Cortex of kidney (tissue), 1 donor: ENCODE results near the gene OAS1.
"Not testable (repeated sequence)": the region's sequence is repeated elsewhere in the genome, so short reads cannot be mapped to it uniquely, and the experiment has no call there.

Source experiments
- DNase-seq: peaks from one replicate; lab custom pipeline; 2025; lab: John Stamatoyannopoulos, UW

The OAS1 gene

DNA sequence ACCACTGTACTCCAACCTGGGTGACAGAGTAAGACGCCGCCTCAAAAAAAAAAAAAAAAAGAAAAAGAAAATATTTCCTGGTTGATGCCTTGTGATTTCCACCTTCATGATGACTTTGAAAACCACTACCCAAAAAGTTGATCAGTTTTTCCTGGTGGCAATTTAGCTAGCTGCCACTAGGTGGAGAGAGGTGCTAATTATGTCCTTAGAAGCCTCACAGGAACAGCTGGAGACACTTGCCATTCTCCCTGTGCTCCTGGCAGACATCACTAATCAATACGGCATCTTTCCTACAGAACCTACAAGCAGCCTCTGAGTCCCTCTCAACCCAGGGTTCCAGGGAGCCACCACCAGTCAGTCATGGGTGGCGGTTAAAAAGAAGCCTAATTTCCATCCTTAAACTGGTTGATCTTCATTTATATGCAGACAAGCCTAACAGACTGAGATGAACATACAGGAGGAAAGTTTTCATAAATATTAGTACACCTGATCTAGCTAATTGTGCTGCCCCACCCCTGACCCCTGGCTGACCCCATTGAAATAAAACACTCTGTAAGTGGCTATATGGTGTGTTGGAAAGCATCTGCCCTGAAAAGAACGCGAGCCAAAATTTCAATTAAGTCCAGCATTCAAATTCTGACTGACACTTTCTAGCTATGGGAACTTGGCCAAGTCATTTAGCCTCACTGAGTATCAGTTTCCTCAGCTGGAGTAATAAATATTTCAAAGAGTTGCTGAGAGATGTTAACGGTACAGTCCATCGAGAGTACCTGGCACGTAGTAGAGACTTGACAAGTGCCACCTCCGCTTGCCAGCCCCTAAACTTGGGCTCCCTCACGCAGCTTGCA lies 6.2 kb upstream of the OAS1 start:
- DNase-seq, result no peak

DNA sequence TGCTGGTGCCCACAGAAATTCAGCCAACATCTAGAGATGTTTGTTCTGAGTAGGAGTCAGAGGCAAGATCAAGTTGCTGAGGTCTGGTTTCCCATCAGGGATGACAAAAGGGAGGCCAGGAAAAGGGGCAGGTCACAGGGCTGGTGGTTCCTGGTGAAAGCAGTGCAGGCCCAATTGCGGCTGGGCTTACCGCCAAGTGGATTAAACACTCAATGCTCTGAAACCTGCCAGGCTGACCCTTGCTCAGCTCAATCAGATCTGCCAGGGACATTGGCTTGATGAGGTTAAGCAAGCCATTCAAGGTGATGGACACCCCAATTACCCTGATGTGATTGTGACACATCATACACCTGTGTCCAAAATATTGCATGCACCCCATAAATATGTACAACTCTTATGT lies 5.5 kb upstream of the OAS1 start:
- no peak for DNase-seq

- no peak for DNase-seq
Measured at GRCh38 chr12:112904571-112904970, 2.2 kb upstream of the OAS1 start.

- no peak for DNase-seq
Measured at GRCh38 chr12:112905451-112906089, 1.2 kb upstream of the OAS1 start.

DNA sequence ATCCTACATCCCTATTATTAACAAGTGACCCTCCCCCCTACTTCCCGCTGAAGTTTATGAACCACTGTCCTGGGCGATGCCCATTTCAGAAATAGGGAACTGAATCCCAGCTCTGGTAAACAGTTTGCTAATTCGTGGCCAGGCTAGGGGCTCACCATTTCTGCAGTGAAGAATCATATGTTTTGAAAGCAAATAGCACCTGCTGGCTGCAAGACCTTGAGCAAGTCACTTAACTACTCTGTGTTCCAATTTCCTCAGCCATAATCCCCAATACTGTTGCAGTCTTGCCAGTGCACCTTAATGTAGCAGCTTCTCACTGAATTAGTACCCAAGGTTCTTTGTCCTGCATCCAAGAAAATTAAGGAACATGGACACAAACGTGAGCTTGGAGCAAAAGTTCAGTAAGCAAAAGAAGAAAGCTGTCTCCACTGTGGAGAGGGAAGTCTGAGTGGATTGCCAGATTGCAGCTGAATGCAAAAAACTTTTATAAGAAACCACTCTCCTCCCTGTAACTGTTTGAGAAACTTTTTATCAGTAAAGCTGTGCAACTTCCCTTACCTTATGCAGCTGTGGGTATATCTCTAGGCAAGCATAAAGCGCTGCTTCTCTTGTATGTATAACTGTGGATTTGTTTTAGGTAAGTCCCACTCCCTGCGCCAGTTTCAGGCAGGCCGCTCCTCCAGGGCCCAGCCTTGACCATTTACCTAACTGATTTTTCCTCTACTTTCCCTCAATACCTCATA lies 824 bp downstream of the OAS1 start:
- DNase-seq, result no peak

- no peak for DNase-seq
Measured at GRCh38 chr12:112908548-112908947, 1.8 kb downstream of the OAS1 start.

- DNase-seq, result no peak
Measured at GRCh38 chr12:112909693-112910092, 2.9 kb downstream of the OAS1 start.

- no peak for DNase-seq
Measured at GRCh38 chr12:112913038-112913688, 6.4 kb downstream of the OAS1 start.

- not testable (repeated sequence) for DNase-seq
Measured at GRCh38 chr12:112913888-112914287, 7.1 kb downstream of the OAS1 start.

GRCh38 chr12:112916270-112916669 lies 9.5 kb downstream of the OAS1 start:
- no peak for DNase-seq

DNA sequence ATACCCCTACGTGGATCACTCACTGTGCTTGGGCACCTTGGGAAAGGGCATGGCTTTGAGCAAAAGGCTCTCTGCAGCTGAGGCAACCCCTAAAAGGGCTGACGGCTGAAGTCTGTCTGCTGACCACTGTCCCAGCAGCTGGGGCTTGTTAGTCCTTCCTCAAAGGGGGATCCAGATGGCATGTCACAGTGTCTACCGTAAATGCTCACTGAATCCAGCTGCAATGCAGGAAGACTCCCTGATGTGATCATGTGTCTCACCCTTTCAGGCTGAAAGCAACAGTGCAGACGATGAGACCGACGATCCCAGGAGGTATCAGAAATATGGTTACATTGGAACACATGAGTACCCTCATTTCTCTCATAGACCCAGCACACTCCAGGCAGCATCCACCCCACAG lies 12.4 kb downstream of the OAS1 start:
- no peak for DNase-seq

GRCh38 chr12:112924986-112925385 lies 18.2 kb downstream of the OAS1 start:
- no peak for DNase-seq

DNA sequence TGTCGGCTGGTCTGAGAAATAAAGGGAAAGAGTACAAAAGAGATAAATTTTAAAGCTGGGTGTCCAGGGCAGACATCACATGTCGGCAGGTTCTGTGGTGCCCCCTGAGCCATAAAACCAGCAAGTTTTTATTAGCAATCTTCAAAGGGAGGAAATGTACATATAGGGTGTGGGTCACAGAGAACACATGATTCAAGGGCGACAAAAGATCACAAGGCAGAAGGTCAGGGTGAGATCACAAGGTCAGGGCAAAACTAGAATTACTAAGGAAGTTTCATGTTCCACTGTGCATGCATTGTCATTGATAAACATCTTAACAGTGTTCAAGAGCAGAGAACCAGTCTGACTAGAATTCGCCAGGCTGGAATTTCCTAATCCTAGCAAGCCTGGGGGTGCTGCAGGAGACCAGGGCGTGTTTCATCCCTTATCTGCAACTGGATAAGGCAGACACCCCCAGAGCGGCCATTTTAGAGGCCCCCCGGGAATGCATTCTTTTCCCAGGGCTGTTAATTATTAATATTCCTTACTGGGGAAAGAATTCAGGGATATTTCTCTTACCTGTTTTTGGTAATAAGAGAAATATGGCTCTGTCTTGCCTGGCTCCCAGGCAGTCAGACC lies 19.8 kb downstream of the OAS1 start:
- DNase-seq, result not testable (repeated sequence)

DNA sequence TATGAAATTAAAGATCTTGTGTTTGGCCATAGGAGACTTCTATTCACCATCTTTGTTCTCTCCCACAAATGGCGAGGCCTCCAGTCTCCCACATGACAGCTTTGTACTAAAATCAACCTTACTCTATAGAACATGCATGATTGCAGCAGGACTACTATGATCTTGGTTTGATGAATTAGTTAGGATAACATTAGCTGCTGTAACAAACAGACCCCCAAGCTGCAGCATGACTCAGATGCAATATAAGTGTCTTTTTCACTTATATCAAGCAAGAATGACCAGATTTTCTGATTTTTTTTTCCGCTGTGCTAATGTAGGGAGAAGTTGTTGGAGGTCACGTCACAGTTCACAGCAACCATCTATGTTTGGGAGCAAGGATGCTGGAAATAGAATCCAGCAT lies 20.7 kb downstream of the OAS1 start:
- DNase-seq, result no peak

DNA sequence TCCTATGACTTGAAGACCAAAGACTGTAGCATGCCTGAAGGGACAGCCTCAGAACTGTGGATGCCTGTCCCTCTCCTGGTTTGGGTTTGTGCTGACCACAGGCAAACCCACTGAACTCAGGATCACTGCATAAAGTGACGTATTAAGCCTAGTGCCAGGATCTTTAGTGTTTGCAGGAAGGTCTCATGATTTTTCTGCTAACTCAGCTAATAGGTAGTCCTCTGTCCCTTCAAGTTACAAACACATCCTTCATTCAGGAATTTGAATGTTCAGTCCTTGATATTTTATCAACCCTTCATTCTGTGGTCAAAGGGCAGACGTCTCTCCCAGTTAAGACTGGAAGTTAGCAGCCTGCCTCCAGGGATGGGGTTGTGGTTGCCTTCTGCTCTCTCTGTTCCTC lies 21.2 kb downstream of the OAS1 start:
- no peak for DNase-seq

DNA sequence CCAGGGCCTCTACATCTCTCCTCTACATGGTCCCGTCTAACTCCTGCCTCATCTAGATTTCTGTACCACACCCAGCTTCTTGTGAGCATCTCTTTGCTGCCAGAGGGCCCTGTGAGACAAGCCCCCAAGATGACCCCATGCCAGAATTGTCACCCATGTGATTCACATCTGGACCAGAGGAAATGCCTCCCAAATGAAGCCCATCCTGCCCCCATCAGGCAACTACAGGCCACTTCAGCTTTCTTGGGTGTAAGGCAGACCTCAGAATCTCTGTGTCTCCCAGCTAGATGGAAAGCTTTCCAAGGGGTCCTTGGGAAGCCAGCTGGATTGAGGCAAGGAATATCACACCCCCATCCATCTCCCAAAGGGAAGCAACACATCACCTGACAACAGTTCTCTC lies 22.2 kb downstream of the OAS1 start:
- no peak for DNase-seq

GRCh38 chr12:112929715-112930114 lies 23.0 kb downstream of the OAS1 start:
- DNase-seq, result no peak

- DNase-seq, result no peak
Measured at GRCh38 chr12:112930350-112930749, 23.6 kb downstream of the OAS1 start.

- no peak for DNase-seq
Measured at GRCh38 chr12:112932485-112933128, 25.8 kb downstream of the OAS1 start.

DNA sequence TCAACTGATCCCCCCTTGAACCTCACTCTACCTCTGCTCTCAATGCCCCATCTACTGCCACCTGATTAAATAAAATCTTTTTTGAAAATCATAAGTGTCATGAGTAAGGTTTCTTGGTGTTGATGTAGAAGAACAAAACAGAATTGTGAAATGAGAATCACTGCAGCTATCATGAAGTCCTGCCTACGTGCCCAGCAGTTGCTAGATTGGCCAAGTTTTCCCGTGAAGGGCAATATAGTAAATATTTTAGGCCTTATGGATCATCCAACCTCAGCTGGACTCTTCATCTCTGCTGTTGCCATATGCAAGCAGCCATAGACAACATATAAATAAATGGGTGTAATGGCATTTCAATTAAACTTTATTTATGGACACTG lies 26.4 kb downstream of the OAS1 start:
- DNase-seq, result no peak

GRCh38 chr12:112936264-112936663 lies 29.5 kb downstream of the OAS1 start:
- DNase-seq, result no peak
